Natural killer cell treated with Interleukin-12 subunit alpha and Interleukin-12 subunit beta and Interleukin-15 and Interleukin-18, amount 100 ng/mL, for 72 hours (primary cell): ENCODE measurements around the gene MYLIP. TPM values are rescaled to one million over a fixed set of nuclear protein-coding genes. Genes with fewer than 3 reads are reported as not detected.

Experiments
- total RNA-seq, 2 donors: library from RNA; stranded (reverse); gene quantifications; one replicate each; pipeline ENCODE4 v1.2.3, GENCODE V29; 2022

MYLIP gene
- total RNA-seq, 2 donors from 2014 or later = 12.2 to 18.1 TPM

Other genes with a start within 250 kb of the MYLIP start
- gene GMPR, start 109.5 kb downstream of the MYLIP start, total RNA-seq = 1 to 10 TPM in 1 of 2 donors, under 1 TPM in 1; 0.31 to 3.9 TPM